HFF-Myc (cell line): Measurements from ENCODE around the gene DSE.
"Not testable (repeated sequence)": the region's sequence is repeated elsewhere in the genome, so short reads cannot be mapped to it uniquely, and the experiment has no call there.

Experiments used
- DNase-seq: peaks from one replicate; pipeline ENCODE4 v3.0.0-alpha.2; 2011; ENCODE audit warnings: low read depth; ENCODE audit errors: extremely low read depth
- H3K4me3 ChIP-seq: replicated peaks from 2 replicates; pipeline ENCODE4 v1.5.1; 2011; ENCODE audit warnings: low read depth, mild to moderate bottlenecking, control low read depth, low read length
- TF ChIP-seq, protein P1 (sequence below): IDR thresholded peaks from 2 replicates; pipeline ENCODE4 v1.5.1; 2012; ENCODE audit warnings: mild to moderate bottlenecking, low read depth, low read length, control low read depth; ENCODE audit errors: missing control alignments

The DSE gene

DNA sequence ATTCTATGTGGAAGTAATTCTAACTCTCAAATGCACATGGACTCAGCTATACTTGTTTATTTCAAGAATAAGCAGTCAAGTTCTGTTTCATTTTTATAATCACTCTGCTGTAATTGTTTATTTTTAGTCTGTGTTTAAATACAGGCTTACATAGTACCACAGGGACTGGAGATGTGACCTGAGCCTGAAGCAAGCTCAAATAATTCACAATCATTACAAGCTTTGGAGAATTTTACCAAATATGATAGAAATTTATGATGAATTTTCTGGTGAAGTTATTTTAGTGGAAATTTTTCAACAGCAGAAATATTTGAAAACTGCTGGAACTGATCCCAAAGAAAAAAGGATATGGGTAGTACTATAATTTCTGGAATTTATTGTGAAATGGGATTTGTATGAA, 41.6 kb upstream of the DSE start:
- DNase-seq = no peak
- TF ChIP-seq, protein P1, sequence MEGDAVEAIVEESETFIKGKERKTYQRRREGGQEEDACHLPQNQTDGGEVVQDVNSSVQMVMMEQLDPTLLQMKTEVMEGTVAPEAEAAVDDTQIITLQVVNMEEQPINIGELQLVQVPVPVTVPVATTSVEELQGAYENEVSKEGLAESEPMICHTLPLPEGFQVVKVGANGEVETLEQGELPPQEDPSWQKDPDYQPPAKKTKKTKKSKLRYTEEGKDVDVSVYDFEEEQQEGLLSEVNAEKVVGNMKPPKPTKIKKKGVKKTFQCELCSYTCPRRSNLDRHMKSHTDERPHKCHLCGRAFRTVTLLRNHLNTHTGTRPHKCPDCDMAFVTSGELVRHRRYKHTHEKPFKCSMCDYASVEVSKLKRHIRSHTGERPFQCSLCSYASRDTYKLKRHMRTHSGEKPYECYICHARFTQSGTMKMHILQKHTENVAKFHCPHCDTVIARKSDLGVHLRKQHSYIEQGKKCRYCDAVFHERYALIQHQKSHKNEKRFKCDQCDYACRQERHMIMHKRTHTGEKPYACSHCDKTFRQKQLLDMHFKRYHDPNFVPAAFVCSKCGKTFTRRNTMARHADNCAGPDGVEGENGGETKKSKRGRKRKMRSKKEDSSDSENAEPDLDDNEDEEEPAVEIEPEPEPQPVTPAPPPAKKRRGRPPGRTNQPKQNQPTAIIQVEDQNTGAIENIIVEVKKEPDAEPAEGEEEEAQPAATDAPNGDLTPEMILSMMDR = no peak
- no peak overlapping the region for H3K4me3 ChIP-seq

DNA sequence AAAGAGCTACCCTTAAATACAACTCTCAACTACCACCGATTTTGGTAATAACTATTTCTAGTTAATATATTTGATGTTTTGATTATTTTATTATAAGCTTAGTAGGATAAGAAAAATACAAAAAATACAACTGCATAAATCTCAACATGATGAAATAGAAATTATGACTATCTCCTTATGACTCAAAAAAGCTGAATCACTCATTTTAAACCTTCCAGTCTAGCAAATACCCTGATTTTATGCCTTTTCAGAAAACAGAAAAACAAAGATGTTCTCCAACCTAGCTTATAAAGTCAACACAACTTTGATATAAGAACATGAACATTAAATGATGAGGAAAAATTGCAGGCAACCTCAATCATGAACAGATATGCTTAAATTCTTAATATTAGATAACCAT, 40.2 kb upstream of the DSE start:
- no peak overlapping the region for H3K4me3 ChIP-seq
- TF ChIP-seq, protein P1 = no peak
- DNase-seq = no peak

GRCh38 chr6:116332096-116332495, 38.7 kb upstream of the DSE start:
- TF ChIP-seq, protein P1 = no peak
- no peak for DNase-seq
- H3K4me3 ChIP-seq = no peak overlapping the region

- not testable (repeated sequence) for H3K4me3 ChIP-seq, DNase-seq
Measured at GRCh38 chr6:116334638-116335409, 35.9 kb upstream of the DSE start.

DNA sequence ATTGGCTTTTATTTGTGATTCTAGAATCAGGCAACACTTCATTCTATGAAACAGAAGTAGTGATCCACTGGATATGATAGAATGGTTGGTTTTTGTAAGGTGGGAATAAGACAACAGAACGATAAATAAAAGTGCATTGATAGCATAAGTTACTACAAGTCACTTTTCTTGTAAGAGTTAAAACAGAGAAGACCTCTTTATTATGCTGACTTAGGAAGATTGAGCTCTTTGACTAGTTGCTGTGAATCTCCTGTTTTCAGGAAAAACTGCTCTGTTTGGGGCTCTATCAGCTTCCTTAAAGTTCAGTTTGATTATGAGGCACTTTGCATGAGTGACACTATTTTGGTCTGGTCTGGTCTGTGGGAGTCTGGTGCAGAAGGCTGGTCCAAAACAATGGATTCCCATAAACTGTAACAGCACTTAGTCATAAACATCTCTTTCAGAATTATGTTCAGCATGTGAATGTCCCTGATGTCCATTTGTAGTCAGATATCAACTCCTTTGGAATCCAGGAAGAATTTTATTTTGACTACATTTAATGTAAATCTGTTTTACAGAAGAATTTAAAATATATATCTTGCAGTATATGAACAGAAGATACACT, 35.0 kb upstream of the DSE start:
- no peak for DNase-seq
- TF ChIP-seq, protein P1 = no peak
- no peak overlapping the region for H3K4me3 ChIP-seq

GRCh38 chr6:116338943-116339342, 31.8 kb upstream of the DSE start:
- no peak for DNase-seq
- TF ChIP-seq, protein P1 = no peak
- no peak overlapping the region for H3K4me3 ChIP-seq

DNA sequence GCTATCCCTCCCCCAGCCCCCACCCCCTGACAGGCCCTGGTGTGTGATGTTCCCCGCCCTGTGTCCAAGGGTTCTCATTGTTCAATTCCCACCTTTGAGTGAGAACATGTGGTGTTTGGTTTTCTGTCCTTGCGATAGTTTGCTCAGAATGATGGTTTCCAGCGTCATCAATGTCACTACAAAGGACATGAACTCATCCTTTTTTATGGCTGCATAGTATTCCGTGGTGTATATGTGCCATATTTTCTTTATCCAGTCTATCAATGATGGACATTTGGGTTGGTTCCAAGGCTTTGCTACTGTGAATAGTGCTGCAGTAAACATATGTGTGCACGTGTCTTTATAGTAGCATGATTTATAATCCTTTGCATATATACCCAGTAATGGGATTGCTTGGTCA, 30.1 kb upstream of the DSE start:
- not testable (repeated sequence) for DNase-seq, H3K4me3 ChIP-seq

- TF ChIP-seq, protein P1 = no peak
- H3K4me3 ChIP-seq = no peak overlapping the region
- no peak for DNase-seq
Measured at GRCh38 chr6:116349216-116349615, 21.5 kb upstream of the DSE start.
